Measurements from ENCODE around the gene LRP8. TPM values are rescaled to one million over a fixed set of nuclear protein-coding genes. Genes with fewer than 3 reads are reported as not detected.

The LRP8 gene
- total and polyA plus RNA-seq, 4 donors: 22.7 to 62.9 (median 48.1) TPM

DNA sequence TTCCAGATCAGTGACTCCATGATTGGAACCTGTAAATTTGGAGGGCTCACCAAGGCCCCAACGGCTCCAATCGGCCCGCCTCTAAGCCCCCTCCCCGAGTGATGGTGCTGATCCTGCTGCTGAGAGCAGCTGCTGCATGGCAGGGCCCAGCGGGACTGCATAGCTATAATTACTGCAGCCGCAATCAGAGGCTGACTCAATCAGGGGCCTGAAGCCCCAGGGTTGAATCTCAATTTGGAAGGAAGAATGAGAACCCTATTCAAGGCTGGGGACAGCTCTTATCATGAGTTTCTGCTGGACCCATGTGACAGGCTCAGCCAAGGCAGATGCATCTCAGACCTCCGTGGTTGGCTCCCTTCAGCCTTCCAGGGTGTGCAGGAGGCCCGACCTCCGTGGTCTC lies 46.7 kb downstream of the LRP8 start:
- H3K4me1 ChIP-seq (ENCODE audit: control insufficient read depth, insufficient read depth, low read length): peaks cover 20% of the 10 kb centered on the region
- no peaks in the 10 kb centered on the region for H3K9me3 ChIP-seq (ENCODE audit: control insufficient read depth, insufficient read depth, low read length)
- no peaks in the 10 kb centered on the region for H3K27me3 ChIP-seq (ENCODE audit: control insufficient read depth, insufficient read depth, low read length)
- H3K4me3 ChIP-seq (ENCODE audit: low read depth, low read length): no peak overlapping the region
- 62% methylated on average over 9 of the region's 9 CpGs for WGBS (ENCODE audit: insufficient coverage)
- no peak overlapping the region for H3K27ac ChIP-seq (ENCODE audit: low read depth, low read length)
- DNase-seq (ENCODE audit: low read depth in 4 of 6, low spot score in 6 of 6): peak in 1 of 6 donors; percentile 74
- peaks cover 57% of the 10 kb centered on the region for H3K36me3 ChIP-seq (ENCODE audit: control insufficient read depth, insufficient read depth, low read length)

GRCh38 chr1:53280496-53280895 lies 47.4 kb downstream of the LRP8 start:
- no peak for DNase-seq (ENCODE audit: low read depth in 4 of 6, low spot score in 6 of 6)
- H3K27ac ChIP-seq (ENCODE audit: low read depth, low read length): no peak overlapping the region
- no peak overlapping the region for H3K4me3 ChIP-seq (ENCODE audit: low read depth, low read length)
- peaks cover 14% of the 10 kb centered on the region for H3K4me1 ChIP-seq (ENCODE audit: control insufficient read depth, insufficient read depth, low read length)
- H3K27me3 ChIP-seq (ENCODE audit: control insufficient read depth, insufficient read depth, low read length): no peaks in the 10 kb centered on the region
- H3K9me3 ChIP-seq (ENCODE audit: control insufficient read depth, insufficient read depth, low read length): no peaks in the 10 kb centered on the region
- peaks cover 63% of the 10 kb centered on the region for H3K36me3 ChIP-seq (ENCODE audit: control insufficient read depth, insufficient read depth, low read length)
- WGBS (ENCODE audit: insufficient coverage): 90% methylated on average over 8 of the region's 8 CpGs

GRCh38 chr1:53279296-53280200 lies 48.3 kb downstream of the LRP8 start:
- peaks cover 67% of the 10 kb centered on the region for H3K36me3 ChIP-seq (ENCODE audit: control insufficient read depth, insufficient read depth, low read length)
- no peaks in the 10 kb centered on the region for H3K27me3 ChIP-seq (ENCODE audit: control insufficient read depth, insufficient read depth, low read length)
- no peak overlapping the region for H3K4me3 ChIP-seq (ENCODE audit: low read depth, low read length)
- H3K27ac ChIP-seq (ENCODE audit: low read depth, low read length): no peak overlapping the region
- no peak for DNase-seq (ENCODE audit: low read depth in 4 of 6, low spot score in 6 of 6)
- 70% methylated on average over 12 of the region's 14 CpGs for WGBS (ENCODE audit: insufficient coverage)
- H3K4me1 ChIP-seq (ENCODE audit: control insufficient read depth, insufficient read depth, low read length): peaks cover 13% of the 10 kb centered on the region
- H3K9me3 ChIP-seq (ENCODE audit: control insufficient read depth, insufficient read depth, low read length): no peaks in the 10 kb centered on the region

GRCh38 chr1:53278298-53278725 lies 49.6 kb downstream of the LRP8 start:
- peaks cover 13% of the 10 kb centered on the region for H3K4me1 ChIP-seq (ENCODE audit: control insufficient read depth, insufficient read depth, low read length)
- H3K27me3 ChIP-seq (ENCODE audit: control insufficient read depth, insufficient read depth, low read length): no peaks in the 10 kb centered on the region
- whole genome bisulfite sequencing (ENCODE audit: insufficient coverage): 10% methylated on average over 6 of the region's 8 CpGs
- no peak overlapping the region for H3K27ac ChIP-seq (ENCODE audit: low read depth, low read length)
- H3K9me3 ChIP-seq (ENCODE audit: control insufficient read depth, insufficient read depth, low read length): no peaks in the 10 kb centered on the region
- H3K36me3 ChIP-seq (ENCODE audit: control insufficient read depth, insufficient read depth, low read length): peaks cover 75% of the 10 kb centered on the region
- no peak overlapping the region for H3K4me3 ChIP-seq (ENCODE audit: low read depth, low read length)
- DNase-seq (ENCODE audit: low read depth in 4 of 6, low spot score in 6 of 6): peak in 2 of 6 donors; percentile 74 to 85

DNA sequence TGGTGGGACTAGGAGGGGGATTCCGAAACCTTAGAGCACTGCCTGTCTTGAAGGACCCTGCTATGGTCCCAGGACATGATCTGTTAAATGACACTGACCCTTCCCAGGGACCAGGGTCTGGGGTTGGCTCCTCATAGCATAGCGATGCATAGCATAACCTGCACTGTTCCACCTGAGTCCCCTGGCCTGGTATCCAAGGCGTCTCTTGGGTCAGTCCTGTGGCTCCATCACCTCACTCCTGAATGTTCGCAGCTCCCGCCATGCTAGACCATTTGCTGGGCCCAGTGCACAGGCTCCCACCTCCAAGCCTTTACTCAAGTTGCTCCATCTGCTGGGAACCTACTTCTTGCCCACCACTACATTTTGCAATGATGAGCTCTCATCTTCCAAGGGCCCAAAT lies 50.5 kb downstream of the LRP8 start:
- no peak for DNase-seq (ENCODE audit: low read depth in 4 of 6, low spot score in 6 of 6)
- Histone ChIP-seq H3K4me3 (ENCODE audit: low read depth, low read length) (no peak overlapping the region), H3K4me1 (ENCODE audit: control insufficient read depth, insufficient read depth, low read length) (peaks cover 13% of the 10 kb centered on the region), H3K27ac (ENCODE audit: low read depth, low read length) (no peak overlapping the region), H3K27me3 (ENCODE audit: control insufficient read depth, insufficient read depth, low read length) (no peaks in the 10 kb centered on the region), H3K36me3 (ENCODE audit: control insufficient read depth, insufficient read depth, low read length) (peaks cover 77% of the 10 kb centered on the region), H3K9me3 (ENCODE audit: control insufficient read depth, insufficient read depth, low read length) (no peaks in the 10 kb centered on the region)
- WGBS (ENCODE audit: insufficient coverage): 97% methylated on average over 5 of the region's 5 CpGs

DNA sequence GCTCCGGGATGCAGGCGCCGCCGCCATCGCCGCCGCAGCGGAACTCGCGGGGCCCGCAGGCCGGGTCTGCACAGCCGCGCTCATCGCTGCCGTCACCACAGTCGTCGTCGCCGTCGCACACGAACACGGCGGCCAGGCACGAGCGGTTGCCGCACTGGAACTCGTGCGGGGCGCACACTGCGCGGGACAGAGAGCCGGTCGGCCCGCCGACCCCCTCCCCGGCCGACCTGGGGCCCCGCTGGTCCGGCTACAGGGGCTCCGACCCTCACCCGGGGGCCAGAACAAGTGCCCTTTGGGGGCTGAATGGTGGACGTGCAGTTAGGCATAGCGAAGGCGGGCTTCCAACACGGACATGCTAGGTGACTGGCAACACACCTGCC lies 51.0 kb downstream of the LRP8 start:
- Histone ChIP-seq H3K27ac (ENCODE audit: low read depth, low read length) (no peak overlapping the region), H3K4me3 (ENCODE audit: low read depth, low read length) (no peak overlapping the region), H3K27me3 (ENCODE audit: control insufficient read depth, insufficient read depth, low read length) (no peaks in the 10 kb centered on the region), H3K9me3 (ENCODE audit: control insufficient read depth, insufficient read depth, low read length) (no peaks in the 10 kb centered on the region), H3K4me1 (ENCODE audit: control insufficient read depth, insufficient read depth, low read length) (peaks cover 13% of the 10 kb centered on the region), H3K36me3 (ENCODE audit: control insufficient read depth, insufficient read depth, low read length) (peaks cover 80% of the 10 kb centered on the region)
- 77% methylated on average over 46 of the region's 46 CpGs for WGBS (ENCODE audit: insufficient coverage)
- DNase-seq (ENCODE audit: low read depth in 4 of 6, low spot score in 6 of 6): no peak

- Histone ChIP-seq H3K36me3 (ENCODE audit: control insufficient read depth, insufficient read depth, low read length) (peaks cover 85% of the 10 kb centered on the region), H3K9me3 (ENCODE audit: control insufficient read depth, insufficient read depth, low read length) (no peaks in the 10 kb centered on the region), H3K4me1 (ENCODE audit: control insufficient read depth, insufficient read depth, low read length) (peaks cover 11% of the 10 kb centered on the region), H3K27me3 (ENCODE audit: control insufficient read depth, insufficient read depth, low read length) (no peaks in the 10 kb centered on the region), H3K4me3 (ENCODE audit: low read depth, low read length) (no peak overlapping the region), H3K27ac (ENCODE audit: low read depth, low read length) (no peak overlapping the region)
- DNase-seq (ENCODE audit: low read depth in 4 of 6, low spot score in 6 of 6): no peak
- 85% methylated on average over 46 of the region's 48 CpGs for WGBS (ENCODE audit: insufficient coverage)
Measured at GRCh38 chr1:53276153-53276901, 51.5 kb downstream of the LRP8 start.

- WGBS (ENCODE audit: insufficient coverage): 92% methylated on average over 1 of the region's 3 CpGs
- Histone ChIP-seq H3K27me3 (ENCODE audit: control insufficient read depth, insufficient read depth, low read length) (no peaks in the 10 kb centered on the region), H3K4me1 (ENCODE audit: control insufficient read depth, insufficient read depth, low read length) (peaks cover 6% of the 10 kb centered on the region), H3K9me3 (ENCODE audit: control insufficient read depth, insufficient read depth, low read length) (no peaks in the 10 kb centered on the region), H3K36me3 (ENCODE audit: control insufficient read depth, insufficient read depth, low read length) (peaks cover 87% of the 10 kb centered on the region), H3K4me3 (ENCODE audit: low read depth, low read length) (no peak overlapping the region), H3K27ac (ENCODE audit: low read depth, low read length) (no peak overlapping the region)
- no peak for DNase-seq (ENCODE audit: low read depth in 4 of 6, low spot score in 6 of 6)
Measured at GRCh38 chr1:53275566-53275965, 52.3 kb downstream of the LRP8 start.

DNA sequence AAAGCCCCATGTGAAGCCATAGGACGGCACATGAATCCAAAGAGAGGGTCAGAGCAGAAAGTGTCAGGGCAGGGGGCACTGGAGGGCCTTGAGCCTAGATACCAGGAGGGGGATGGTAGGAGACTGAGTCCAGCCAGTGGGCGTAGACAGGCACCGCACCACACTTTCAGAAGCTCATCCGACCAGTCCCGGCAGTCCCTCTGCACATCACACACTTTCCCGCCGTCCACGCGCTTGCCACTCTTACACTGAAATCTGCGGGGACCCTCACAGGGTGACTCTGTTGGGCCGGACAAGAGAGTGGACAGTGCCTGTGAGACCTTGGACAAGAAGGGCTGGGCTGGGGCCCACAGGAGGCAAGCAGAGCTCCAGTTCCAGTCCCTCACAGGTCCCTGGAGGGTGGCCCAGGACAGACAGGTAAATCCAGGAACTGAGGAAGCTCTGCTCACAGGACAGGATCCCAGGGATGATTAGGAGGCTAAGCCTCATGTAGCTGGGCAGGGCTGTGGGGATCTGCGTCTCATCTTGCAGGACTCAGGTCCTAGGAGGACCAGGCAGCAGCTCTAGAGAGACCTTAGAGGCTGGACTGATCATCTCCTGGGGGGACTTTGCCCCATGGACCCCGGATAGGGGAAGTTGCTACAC lies 53.2 kb downstream of the LRP8 start:
- no peaks in the 10 kb centered on the region for H3K9me3 ChIP-seq (ENCODE audit: control insufficient read depth, insufficient read depth, low read length)
- no peaks in the 10 kb centered on the region for H3K27me3 ChIP-seq (ENCODE audit: control insufficient read depth, insufficient read depth, low read length)
- peaks cover 86% of the 10 kb centered on the region for H3K36me3 ChIP-seq (ENCODE audit: control insufficient read depth, insufficient read depth, low read length)
- no peak overlapping the region for H3K4me3 ChIP-seq (ENCODE audit: low read depth, low read length)
- 96% methylated on average over 12 of the region's 13 CpGs for WGBS (ENCODE audit: insufficient coverage)
- no peak for DNase-seq (ENCODE audit: low read depth in 4 of 6, low spot score in 6 of 6)
- no peak overlapping the region for H3K27ac ChIP-seq (ENCODE audit: low read depth, low read length)
- H3K4me1 ChIP-seq (ENCODE audit: control insufficient read depth, insufficient read depth, low read length): peaks cover 5% of the 10 kb centered on the region

Data from spinal cord (tissue), 10 donors.